Subcutaneous abdominal adipose tissue (tissue), 5 donors: ENCODE data around the gene TOGARAM2.
A peak's percentile ranks its signal among the peaks of the same experiment; 100 is the strongest.

Experiments used
- H3K27ac ChIP-seq: one replicate; pipeline ENCODE4 v1.7.0; 2013; ENCODE audit warnings: low read depth, mild to moderate bottlenecking, inconsistent platforms, low read length, moderate library complexity
- H3K27me3 ChIP-seq, 5 donors: one replicate each; pipeline ENCODE4 v1.7.0; 2013; ENCODE audit warnings: low read length in 5 of 5, inconsistent platforms in 1 of 5; ENCODE audit not compliant: control insufficient read depth in 5 of 5, insufficient read depth in 4 of 5
- H3K36me3 ChIP-seq, 5 donors: one replicate each; pipeline ENCODE4 v1.7.0; 2013; ENCODE audit warnings: low read length in 5 of 5; ENCODE audit not compliant: control insufficient read depth in 5 of 5, insufficient read depth in 5 of 5
- H3K4me1 ChIP-seq, 5 donors: one replicate each; pipeline ENCODE4 v1.7.0; 2013; ENCODE audit warnings: low read length in 5 of 5, mild to moderate bottlenecking in 3 of 5, moderate library complexity in 1 of 5; ENCODE audit not compliant: control insufficient read depth in 5 of 5, insufficient read depth in 5 of 5
- H3K4me3 ChIP-seq, 5 donors: one replicate each; pipeline ENCODE4 v1.7.0; 2013; ENCODE audit warnings: low read length in 5 of 5, low read depth in 1 of 5
- H3K9ac ChIP-seq, 5 donors: one replicate each; pipeline ENCODE4 v1.7.0; 2013; ENCODE audit warnings: low read length in 5 of 5, mild to moderate bottlenecking in 4 of 5, moderate library complexity in 3 of 5
- H3K9me3 ChIP-seq, 5 donors: one replicate each; pipeline ENCODE4 v1.7.0; 2013; ENCODE audit warnings: low read length in 5 of 5; ENCODE audit not compliant: control insufficient read depth in 5 of 5
- donor health status: healthy.
- donor health status: healthy.
- donor health status: healthy.
- donor health status: healthy.
- donor health status: healthy.

The TOGARAM2 gene

DNA sequence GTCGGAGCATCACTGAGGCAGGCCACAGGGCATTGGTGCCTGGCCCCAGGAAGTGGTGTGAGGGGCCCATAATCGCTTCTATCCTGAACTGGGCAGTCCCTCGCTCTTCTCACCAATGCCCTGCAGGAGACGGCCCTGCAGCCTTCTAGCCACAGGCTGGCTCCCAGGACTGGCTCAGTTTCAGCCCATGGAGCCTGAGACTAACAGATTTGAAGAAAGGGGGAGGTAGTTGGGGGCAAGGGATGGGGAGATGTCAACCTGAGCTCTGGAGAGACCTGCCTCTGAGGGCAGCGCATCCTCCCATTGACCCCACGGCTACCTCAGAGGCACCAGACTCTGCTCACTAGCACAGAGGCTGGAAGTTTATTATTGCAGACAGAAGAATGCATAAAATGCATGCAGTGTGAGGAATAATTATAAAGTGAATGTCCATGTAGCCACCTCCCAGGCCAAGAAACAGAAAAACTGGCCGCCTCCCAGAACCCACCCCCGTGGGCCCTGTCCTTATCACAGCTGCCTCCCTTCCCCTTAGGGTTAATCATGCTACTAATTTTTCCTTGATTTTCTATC is 1.4 kb downstream of the TOGARAM2 start:
- Histone ChIP-seq H3K9me3 (no peaks in the 10 kb centered on the region), H3K4me1 (peaks cover 0 to 12% (median 3%) of the 10 kb centered on the region in 5 donors), H3K4me3 (no peak overlapping the region), H3K9ac (no peak overlapping the region), H3K27me3 (peaks cover 0 to 6% (median 0%) of the 10 kb centered on the region in 5 donors), H3K27ac (no peak overlapping the region), H3K36me3 (no peaks in the 10 kb centered on the region)

DNA sequence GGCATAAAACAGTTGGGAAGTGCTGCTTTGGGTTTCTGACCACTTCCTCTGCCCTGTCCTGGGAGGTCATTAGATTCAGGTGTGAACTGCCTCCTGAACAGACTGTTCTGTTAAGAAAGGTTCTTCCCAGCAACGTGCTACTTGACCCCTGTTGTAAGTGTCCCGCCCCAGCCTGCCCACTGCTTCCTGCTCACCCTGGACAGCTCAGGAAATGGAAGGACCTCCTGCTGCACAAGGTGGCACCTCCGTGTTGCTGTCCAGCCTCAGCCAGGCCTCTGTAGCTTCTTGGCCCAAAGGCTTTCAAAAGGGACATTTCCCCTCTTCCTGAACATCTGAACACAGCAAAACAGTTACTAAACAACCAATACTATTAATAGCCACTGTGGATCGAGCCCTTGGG is 5.3 kb downstream of the TOGARAM2 start:
- Histone ChIP-seq H3K27ac (no peak overlapping the region), H3K4me3 (no peak overlapping the region), H3K4me1 (peaks cover 0 to 17% (median 12%) of the 10 kb centered on the region in 5 donors), H3K9ac (no peak overlapping the region), H3K27me3 (no peaks in the 10 kb centered on the region), H3K36me3 (no peaks in the 10 kb centered on the region), H3K9me3 (no peaks in the 10 kb centered on the region)

DNA sequence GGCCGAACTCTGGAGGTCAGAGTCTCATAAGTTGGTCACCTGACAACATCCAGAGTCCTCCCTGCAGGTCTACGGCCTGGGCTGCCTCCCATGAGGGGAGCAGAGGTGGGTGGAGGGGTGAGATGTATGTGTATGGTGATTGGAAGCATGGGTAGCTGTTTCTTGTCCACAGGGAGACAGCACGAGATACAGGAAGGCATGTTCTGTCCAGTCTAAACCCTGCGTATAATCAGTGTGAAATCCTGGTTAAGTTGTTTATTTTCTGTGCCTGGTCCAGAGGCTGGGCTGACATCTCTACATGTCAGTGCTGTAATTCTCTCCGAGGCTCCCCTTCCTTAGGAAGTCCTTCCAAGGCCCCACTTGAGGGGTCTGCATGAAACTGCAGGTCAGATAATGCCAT is 8.9 kb downstream of the TOGARAM2 start:
- H3K27ac ChIP-seq: no peak overlapping the region
- H3K9me3 ChIP-seq: no peaks in the 10 kb centered on the region

DNA sequence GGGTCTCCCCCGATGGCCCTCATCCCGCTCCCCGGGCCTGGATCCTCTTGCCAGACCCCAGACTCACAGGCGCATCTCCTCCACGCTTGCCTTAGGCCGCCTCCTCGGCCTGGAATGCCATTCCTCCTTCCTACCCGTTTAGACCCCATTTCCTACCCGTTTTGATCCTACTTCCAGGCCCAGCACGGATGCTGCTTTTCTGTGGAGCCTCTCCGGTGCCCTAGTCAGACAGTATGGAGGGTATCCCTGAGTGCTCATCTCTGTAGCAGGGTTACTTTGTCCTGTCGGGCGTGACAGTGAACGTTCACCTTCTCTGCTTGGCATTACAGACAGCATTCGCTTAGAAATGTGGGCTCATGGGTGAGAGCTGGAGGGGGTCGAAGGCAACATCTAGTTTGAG is 9.3 kb downstream of the TOGARAM2 start:
- Histone ChIP-seq H3K4me1 (peaks cover 0 to 21% (median 16%) of the 10 kb centered on the region in 5 donors), H3K9me3 (no peaks in the 10 kb centered on the region), H3K9ac (no peak overlapping the region), H3K4me3 (no peak overlapping the region), H3K27ac (no peak overlapping the region), H3K36me3 (no peaks in the 10 kb centered on the region), H3K27me3 (no peaks in the 10 kb centered on the region)

More for the DNA sequence above, 8.9 kb downstream of the TOGARAM2 start:
- H3K36me3 ChIP-seq: no peaks in the 10 kb centered on the region
- H3K27me3 ChIP-seq: no peaks in the 10 kb centered on the region
- peaks cover 0 to 21% (median 16%) of the 10 kb centered on the region in 5 donors for H3K4me1 ChIP-seq
- no peak overlapping the region for H3K4me3 ChIP-seq
- H3K9ac ChIP-seq: no peak overlapping the region

DNA sequence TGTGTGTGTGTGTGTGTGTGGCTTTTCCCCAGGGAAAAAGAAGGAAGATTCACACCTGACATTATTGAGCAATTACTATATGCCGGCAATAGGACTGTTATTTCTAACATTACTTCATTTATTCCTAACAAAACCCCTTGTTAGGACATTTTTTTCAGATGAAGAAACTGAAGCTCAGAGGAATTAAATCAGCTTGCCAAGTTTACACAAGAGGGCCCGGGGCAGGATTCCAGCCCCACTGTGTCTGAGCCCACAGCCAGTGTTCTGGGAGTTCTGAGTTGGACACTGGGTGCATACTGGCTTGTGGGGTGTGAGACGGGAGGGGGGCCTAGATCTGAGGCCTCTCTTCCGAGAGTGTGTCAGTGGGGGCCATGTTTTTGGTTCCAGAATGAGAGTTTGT is 9.9 kb downstream of the TOGARAM2 start:
- Histone ChIP-seq H3K4me3 (no peak overlapping the region), H3K4me1 (peaks cover 0 to 21% (median 16%) of the 10 kb centered on the region in 5 donors), H3K27me3 (no peaks in the 10 kb centered on the region), H3K9me3 (no peaks in the 10 kb centered on the region), H3K9ac (peak overlapping the region in 1 of 5 donors; percentile 17), H3K36me3 (no peaks in the 10 kb centered on the region), H3K27ac (no peak overlapping the region)

DNA sequence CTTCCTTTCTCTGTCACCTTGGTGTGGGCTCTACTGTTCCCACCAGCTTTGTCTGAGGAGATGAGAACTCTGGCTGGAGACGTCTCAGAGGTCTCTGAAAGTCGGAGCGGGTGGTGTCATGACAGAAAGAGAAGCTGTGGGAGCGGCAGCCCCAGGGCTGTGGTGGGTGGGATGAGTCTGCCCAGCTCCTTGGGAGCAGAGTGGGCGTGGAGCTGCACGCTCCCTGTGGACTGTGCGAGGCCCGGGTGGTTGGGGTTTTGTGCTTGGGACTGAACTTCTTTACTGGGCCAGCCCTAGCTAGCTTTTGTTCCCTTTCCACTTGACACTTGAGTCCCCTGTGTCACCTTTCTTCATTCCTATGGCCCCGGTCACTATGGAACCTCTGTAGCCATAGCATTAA is 10.4 kb downstream of the TOGARAM2 start:
- H3K4me1 ChIP-seq: peaks cover 0 to 21% (median 16%) of the 10 kb centered on the region in 5 donors
- no peaks in the 10 kb centered on the region for H3K27me3 ChIP-seq
- H3K36me3 ChIP-seq: no peaks in the 10 kb centered on the region
- peak overlapping the region in 1 of 5 donors; percentile 17 for H3K9ac ChIP-seq
- no peaks in the 10 kb centered on the region for H3K9me3 ChIP-seq
- H3K27ac ChIP-seq: no peak overlapping the region
- no peak overlapping the region for H3K4me3 ChIP-seq

DNA sequence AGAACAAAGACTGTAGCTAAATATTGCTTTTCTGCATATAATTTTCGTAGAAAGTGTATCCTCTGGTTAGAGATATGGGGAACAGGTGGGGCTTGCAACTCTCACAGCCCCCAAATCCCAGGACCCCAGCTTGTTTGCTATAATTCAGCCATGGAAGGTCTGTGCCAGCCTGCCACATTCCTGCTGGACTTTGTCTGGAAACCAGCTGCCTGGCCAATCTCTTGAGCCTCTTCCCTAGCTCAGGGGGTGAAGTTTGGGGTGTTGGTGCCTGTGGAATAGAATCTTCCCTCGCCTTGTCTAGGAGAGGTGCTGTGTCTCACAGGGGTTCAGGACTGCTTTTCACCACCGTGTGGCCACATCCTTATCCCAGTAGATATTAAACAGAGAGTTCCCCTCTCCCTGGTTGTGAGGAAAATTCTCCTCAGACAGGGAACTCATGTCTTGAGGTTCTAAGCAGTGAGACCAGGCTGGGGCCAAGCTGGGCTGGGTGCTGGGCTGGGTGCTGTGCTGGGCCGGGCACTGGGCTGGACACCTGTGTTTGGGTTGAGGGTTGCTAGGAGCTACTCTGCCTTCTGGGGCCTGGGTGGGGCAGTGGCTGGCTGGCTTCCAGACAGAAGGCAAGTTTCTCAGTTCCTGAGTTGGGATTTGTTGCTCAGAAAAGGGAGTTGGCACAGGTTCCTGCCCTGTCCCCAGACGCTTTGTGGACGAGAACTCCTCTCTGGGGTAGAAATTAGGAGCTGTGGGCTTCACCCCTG is 12.3 kb downstream of the TOGARAM2 start:
- Histone ChIP-seq H3K27ac (no peak overlapping the region), H3K27me3 (no peaks in the 10 kb centered on the region), H3K9me3 (no peaks in the 10 kb centered on the region), H3K4me1 (peaks cover 0 to 21% (median 16%) of the 10 kb centered on the region in 5 donors), H3K36me3 (no peaks in the 10 kb centered on the region), H3K9ac (no peak overlapping the region), H3K4me3 (no peak overlapping the region)

DNA sequence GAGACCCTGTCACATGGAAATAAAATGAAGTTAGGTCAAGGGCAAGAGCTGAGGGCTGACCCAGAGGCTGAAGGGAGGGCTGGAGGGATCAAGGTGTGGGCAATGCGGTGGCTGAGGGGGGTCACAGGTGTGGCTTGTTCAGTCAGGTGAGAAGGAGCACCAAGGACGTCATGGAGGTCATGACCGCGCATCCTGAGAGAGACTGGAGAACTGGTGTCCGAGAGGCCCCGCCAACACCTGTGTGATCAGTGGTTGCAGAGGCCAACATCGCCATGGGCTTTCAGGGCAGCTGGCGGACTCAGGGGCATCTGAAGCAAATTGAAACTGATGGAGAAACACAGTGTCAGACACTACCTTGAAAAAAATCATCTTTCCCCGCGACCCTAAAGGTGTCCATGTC is 13.0 kb downstream of the TOGARAM2 start:
- no peaks in the 10 kb centered on the region for H3K27me3 ChIP-seq
- no peak overlapping the region for H3K9ac ChIP-seq
- H3K27ac ChIP-seq: no peak overlapping the region
- no peaks in the 10 kb centered on the region for H3K9me3 ChIP-seq
- no peak overlapping the region for H3K4me3 ChIP-seq
- peaks cover 0 to 21% (median 16%) of the 10 kb centered on the region in 5 donors for H3K4me1 ChIP-seq
- no peaks in the 10 kb centered on the region for H3K36me3 ChIP-seq

DNA sequence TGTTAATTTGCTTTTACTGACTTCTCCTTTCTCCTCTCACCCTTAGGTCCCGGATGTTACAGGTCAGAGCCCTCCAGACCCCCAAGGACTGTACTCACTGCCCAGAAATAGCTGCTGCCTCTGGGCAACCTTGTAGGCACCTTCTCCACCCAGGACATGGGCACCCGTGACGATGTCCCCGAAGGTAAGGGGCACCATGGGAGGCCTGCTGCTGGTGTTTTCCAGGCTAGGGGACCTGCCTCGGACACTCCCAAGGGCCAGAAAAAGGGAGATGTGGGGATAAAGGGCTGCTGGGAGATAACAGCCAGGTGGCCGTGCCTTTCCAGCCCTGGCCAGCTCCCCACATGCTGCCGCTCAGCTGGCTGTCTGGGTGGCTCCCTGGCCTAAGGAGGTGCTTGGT is 13.6 kb downstream of the TOGARAM2 start:
- no peak overlapping the region for H3K9ac ChIP-seq
- H3K9me3 ChIP-seq: no peaks in the 10 kb centered on the region
- H3K4me1 ChIP-seq: peaks cover 0 to 21% (median 16%) of the 10 kb centered on the region in 5 donors
- no peak overlapping the region for H3K27ac ChIP-seq
- no peaks in the 10 kb centered on the region for H3K36me3 ChIP-seq
- H3K27me3 ChIP-seq: no peaks in the 10 kb centered on the region
- no peak overlapping the region for H3K4me3 ChIP-seq
